ENCODE measurements around the gene CACFD1. TPM values are rescaled to one million over a fixed set of nuclear protein-coding genes. Genes with fewer than 3 reads are reported as not detected.

CACFD1 gene
- total RNA-seq, 1 donor = 3.9 TPM

GRCh38 chr9:133490865-133491655 lies 31.3 kb downstream of the CACFD1 start:
- no peak overlapping the region for H3K4me3 ChIP-seq (ENCODE audit: low read depth, low read length)
- TF ChIP-seq, protein P1, sequence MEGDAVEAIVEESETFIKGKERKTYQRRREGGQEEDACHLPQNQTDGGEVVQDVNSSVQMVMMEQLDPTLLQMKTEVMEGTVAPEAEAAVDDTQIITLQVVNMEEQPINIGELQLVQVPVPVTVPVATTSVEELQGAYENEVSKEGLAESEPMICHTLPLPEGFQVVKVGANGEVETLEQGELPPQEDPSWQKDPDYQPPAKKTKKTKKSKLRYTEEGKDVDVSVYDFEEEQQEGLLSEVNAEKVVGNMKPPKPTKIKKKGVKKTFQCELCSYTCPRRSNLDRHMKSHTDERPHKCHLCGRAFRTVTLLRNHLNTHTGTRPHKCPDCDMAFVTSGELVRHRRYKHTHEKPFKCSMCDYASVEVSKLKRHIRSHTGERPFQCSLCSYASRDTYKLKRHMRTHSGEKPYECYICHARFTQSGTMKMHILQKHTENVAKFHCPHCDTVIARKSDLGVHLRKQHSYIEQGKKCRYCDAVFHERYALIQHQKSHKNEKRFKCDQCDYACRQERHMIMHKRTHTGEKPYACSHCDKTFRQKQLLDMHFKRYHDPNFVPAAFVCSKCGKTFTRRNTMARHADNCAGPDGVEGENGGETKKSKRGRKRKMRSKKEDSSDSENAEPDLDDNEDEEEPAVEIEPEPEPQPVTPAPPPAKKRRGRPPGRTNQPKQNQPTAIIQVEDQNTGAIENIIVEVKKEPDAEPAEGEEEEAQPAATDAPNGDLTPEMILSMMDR (IDR thresholded peaks at IDR 0.05; ENCODE audit: insufficient read depth, low read depth, low read length) = no peak
- DNase-seq (ENCODE audit: low read depth) = no peak

DNA sequence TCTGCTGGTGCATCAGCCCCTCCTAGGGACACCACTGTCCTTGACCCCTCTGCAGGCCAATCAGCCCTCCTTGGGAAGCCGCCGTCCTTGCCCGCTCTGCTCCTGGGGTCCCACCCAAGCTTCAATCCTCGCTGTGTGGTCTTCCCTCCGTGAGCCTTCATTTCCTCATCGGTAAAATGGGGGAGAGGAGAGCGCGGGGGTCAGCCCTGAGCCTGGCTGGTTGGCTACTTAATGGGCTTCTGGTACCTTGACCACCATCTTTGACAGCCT lies 31.8 kb downstream of the CACFD1 start:
- H3K4me3 ChIP-seq (ENCODE audit: low read depth, low read length) = no peak overlapping the region
- no peak for DNase-seq (ENCODE audit: low read depth)
- TF ChIP-seq, protein P1 (IDR thresholded peaks at IDR 0.05; ENCODE audit: insufficient read depth, low read depth, low read length) = no peak

- TF ChIP-seq, protein P1 (IDR thresholded peaks at IDR 0.05; ENCODE audit: insufficient read depth, low read depth, low read length) = no peak
- H3K4me3 ChIP-seq (ENCODE audit: low read depth, low read length) = no peak overlapping the region
- DNase-seq (ENCODE audit: low read depth) = no peak
These were observed 32.6 kb downstream of the CACFD1 start for GRCh38 chr9:133492061-133493021.

GRCh38 chr9:133493428-133493827 lies 33.6 kb downstream of the CACFD1 start:
- TF ChIP-seq, protein P1 (IDR thresholded peaks at IDR 0.05; ENCODE audit: insufficient read depth, low read depth, low read length) = no peak
- H3K4me3 ChIP-seq (ENCODE audit: low read depth, low read length) = no peak overlapping the region
- DNase-seq (ENCODE audit: low read depth) = no peak

- H3K4me3 ChIP-seq (ENCODE audit: low read depth, low read length) = no peak overlapping the region
- TF ChIP-seq, protein P1 (IDR thresholded peaks at IDR 0.05; ENCODE audit: insufficient read depth, low read depth, low read length) = no peak
- no peak for DNase-seq (ENCODE audit: low read depth)
These were observed 34.2 kb downstream of the CACFD1 start for GRCh38 chr9:133493845-133494540.

DNA sequence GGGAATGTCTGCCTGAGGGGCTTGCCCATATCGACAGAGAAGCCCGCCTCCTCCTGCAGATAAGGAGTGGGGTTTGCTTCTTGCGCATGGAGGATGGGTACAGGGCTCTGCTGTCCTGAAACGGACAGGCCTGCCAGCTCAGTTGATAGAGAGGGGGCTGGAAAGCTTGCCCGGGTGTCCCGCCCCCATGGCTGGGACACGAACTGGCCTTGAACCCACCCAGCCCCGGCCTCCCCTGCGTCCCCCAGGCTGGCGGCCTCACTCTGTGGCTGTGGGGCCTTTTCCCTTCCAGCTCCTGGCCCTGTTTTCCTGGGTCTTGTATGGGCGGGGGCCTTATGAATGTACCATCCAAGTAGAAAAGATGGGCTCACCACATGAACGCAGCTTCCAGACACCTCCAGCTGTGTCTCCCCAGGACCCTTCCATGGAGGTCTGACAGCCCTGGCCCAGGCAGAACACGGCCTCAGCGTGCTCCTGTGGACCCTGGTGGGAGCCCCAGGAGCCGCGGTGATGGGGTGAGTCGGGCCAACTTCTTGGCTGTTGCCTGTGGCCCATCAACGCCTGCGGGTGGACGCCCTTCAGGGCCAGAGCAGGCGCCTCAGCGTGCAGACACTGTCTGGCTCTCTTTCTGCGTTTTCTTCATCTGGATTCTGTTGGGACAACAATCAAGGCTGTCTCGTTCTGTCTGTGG lies 35.0 kb downstream of the CACFD1 start:
- TF ChIP-seq, protein P1 (IDR thresholded peaks at IDR 0.05; ENCODE audit: insufficient read depth, low read depth, low read length) = no peak

More for the DNA sequence above, 35.0 kb downstream of the CACFD1 start:
- no peak overlapping the region for H3K4me3 ChIP-seq (ENCODE audit: low read depth, low read length)
- DNase-seq (ENCODE audit: low read depth) = no peak

Measured in fibroblast of villous mesenchyme (primary cell).